HG03108 (cell line): Measurements from ENCODE around the gene WDR91.
"Not testable (repeated sequence)": the region's sequence is repeated elsewhere in the genome, so short reads cannot be mapped to it uniquely, and the experiment has no call there.

Experiments used
- ATAC-seq: cut with Tn5 transposase; IDR thresholded peaks from one replicate; pipeline ENCODE4 v1.9.1; 2021; ENCODE audit warnings: moderate library complexity; ENCODE audit not compliant: unreplicated experiment

WDR91 gene

DNA sequence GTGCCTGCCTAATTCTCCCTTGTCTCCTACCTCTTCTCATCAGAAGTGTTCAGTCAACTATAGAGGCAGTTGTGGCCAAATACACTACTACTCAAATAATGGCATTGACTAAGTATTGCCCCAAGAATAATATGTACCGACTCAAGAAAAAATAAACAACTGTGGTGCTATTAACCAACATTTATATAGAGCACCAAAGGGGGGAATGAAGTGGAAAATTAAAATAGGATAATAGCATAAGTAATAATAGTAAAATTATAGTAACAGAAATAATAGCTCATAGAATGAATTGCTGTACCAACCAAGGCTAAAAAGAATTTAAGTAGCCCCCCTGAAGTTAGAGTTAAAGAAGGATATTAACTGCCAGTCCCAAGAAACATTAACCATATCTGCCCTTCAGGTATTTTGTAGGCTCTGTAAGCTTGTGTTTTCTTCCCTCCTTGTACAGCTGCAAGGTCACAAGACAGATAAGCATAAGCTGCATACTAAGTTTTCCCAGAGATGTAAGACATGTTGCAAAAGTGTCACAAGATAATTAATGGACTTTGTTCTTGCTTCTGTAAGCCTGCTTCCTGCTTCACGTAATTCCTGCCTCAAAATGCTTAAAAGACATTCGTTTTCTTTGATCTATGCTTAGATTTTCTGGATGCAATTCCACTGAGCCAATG lies 29.9 kb downstream of the WDR91 start:
- no peak for ATAC-seq

DNA sequence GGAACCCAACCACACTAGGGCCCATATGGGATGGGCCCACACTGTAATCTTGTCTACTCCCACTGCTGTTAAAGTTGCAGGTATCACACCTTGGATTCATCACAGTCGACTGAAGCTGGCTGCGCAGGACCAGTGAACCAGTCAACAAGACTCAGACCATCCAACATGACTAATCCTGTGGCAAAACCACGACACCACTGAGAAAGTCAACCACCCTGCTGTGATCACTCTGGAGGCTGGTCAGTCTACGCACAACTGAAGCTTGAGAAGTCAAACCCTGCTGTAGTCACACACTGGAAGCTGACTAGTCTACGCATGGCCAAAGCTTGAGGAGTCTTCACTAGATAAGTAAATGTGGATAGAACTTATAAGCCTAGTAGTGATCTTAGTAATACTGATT lies 31.2 kb downstream of the WDR91 start:
- ATAC-seq: no peak

DNA sequence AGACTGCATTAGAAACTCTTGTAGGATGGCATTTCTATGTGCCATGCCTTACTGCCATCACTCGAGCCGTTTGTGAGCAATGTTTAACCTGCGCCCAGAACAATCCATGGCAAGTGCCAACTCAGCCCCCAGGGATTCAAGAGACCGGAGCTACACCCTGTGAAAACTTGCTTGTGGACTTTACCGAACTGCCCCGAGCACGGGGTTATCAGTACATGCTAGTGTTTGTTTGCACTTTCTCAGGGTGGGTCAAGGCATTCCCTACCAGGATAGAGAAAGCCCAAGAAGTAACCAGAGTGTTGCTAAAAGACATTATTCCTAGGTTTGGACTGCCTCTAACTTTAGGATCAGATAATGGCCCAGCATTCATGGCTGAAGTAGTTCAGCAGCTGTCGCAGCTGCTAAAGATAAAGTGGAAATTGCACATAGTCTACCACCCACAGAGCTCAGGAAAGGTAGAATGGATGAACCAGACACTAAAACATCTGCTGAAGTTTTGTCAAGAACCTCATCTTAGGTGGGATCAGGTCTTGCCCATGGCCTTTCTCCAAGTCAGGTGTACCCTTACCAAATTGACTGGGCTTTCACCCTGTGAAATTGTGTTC lies 31.9 kb downstream of the WDR91 start:
- ATAC-seq: no peak

DNA sequence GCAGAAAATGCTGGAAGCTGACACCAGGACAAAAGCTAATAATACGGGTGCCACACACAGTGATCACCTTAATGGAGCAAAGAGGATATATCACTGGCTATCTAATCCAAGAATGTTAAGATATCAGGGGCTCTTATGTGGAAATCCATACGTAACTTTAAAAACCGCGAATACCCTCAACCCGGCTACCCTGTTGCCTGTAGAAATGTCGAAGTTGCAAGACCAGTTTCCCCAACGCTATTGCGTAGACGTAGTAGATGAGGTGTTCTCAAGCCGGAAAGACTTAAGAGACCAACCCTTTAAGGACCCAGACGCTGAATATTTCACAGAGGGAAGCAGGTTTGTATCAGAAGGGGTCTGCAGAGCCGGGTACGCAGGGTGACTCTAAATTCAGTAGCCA lies 33.0 kb downstream of the WDR91 start:
- ATAC-seq: no peak

DNA sequence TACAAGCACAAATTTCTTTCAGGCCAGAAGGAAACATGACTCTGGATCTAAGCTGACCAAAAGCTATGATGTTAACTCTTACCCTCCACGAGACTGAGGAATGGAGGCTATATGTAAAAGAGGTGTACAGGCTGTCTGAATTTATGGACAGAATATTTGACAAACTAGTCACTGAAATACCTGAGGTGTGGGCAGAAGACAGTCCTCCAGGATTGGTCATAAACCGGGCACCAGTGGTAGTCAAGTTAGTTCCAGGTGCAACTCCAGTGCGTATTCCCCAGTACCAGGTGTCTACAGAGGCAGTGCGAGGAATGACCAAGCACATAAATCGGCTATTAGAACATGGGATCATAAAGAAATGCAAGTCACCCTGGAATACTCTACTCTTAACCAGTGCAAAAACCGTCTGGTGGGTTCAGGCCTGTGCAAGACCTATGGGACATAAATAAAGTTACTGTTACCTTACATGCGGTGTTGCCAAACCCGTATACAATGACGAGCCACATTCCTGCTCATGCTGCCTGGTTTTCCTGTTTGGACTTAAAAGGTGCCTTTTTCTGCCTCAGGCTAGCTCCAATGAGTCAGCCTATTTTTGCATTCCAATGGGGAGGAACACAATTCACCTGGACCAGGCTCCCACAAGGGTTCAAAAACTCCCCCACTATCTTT lies 34.2 kb downstream of the WDR91 start:
- no peak for ATAC-seq

- no peak for ATAC-seq
These were observed 35.4 kb downstream of the WDR91 start for GRCh38 chr7:135175931-135176330.

- no peak for ATAC-seq
These were observed 36.4 kb downstream of the WDR91 start for GRCh38 chr7:135174941-135175340.

DNA sequence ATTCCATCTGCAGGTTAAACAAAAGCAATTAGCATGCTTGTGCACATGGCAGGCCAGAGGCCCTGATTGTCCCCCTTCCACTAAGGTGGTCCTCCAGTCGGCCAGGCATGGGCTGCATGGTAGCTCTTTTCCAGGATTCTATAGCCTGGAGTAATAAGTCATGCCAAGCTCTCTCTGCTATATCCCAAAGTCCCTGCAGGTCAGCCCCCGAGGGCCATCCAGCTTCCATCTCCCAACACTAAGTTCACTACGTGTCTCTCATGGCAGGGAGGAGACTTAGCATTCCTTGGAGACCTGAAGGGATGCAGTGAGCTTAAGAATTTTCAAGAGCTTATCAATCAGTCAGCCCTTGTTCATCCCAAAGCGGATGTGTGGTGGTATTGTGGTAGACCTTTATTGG lies 37.4 kb downstream of the WDR91 start:
- ATAC-seq: not testable (repeated sequence)

DNA sequence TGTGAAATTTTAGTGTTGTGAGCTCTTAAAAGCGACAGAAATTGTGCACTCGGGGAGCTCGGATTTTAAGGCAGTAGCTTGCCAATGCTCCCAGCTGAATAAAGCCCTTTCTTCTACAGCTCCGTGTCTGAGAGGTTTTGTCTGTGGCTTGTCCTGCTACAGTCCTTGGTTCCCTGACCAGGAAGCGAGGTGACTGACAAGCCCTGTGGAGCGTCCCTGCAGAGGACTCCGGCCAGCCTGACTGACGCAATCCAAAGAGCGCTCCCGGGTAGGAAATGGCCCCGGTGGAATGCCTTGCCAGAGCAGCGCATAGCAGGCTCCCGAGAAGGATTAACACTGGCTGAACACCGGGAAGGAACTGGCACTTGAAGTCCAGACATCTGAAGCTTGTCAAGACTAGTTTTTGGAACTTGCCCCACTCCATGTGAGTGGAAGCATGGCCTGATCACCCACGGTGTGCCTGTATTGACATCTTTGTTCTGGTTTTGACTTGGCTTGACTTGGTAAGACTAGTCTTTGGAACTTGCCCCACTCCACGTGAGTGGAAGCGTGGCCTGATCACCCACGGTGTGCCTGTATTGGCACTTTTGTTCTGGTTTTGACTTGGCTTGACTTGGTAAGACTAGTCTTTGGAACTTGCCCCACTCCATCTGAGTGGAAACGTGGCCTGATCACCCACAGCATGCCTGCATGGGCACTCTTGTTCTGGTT lies 39.6 kb downstream of the WDR91 start:
- not testable (repeated sequence) for ATAC-seq

DNA sequence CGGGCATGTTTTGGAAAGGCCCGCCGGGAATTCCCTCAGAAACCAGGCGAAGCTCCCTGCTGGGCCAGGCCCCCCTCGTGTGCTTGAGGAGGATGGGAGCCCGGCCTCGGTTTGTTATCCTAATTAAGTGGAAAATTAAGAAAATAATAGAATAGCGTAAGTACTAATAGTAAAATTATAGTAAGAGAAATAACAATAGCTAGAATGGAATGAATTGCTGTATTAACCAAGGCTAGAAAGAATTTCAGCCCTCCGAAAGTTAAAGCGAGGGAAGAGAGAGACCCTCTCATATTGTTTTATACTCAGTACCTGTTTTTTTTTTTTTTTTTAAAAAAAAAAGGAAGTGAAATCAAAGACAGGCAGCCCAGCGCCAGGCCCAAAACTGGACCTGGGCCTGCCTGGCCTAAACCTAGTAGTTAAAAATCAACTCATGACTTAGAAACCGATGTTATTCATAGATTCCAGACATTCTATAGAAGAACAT lies 40.3 kb downstream of the WDR91 start:
- peak; percentile 25 for ATAC-seq

DNA sequence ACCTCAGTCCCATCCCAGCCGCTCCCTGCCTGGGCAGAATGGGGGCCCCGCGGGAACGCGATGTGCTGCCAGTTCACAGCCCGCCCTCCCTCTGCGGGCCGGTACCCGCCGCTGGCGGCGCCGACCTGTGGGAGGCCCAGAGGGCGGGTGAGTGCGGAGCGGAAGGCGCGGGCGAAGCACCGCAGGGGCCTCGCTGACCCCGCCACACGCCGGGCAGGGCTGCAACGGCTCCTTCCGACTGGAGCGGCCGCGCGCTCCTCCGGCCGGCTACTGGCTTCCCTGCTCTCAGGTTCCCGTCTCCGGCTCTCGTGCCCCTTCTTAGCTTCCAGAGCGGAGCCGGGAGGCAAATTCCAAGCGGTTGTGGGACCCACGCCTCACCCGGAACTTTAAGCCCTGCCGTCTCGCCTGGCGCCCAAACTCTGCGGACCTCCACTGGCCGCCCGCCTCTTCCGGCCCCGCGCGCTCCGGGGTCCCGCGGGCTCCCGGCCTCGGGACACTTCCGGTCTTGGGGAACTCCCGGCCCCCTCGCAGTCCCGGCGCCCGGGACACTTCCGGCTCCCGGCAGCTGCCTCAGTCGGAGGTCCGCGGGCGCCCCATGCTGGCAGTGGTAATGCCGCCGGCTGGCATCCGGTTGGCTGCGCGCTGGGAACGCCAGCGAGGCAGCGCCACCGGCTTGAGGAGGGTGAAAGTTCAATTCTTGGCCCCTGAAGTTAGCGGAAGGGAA lies 40.9 kb downstream of the WDR91 start, which contains the start of gene CYREN:
Gene CYREN (minus strand): TSS at position 434 of the 724 bp plus-strand sequence. CDS start 1,785 bp downstream, outside the sequence.
- peak; percentile 65 for ATAC-seq

- ATAC-seq: no peak
These were observed 41.4 kb downstream of the WDR91 start for GRCh38 chr7:135169964-135170273.

- ATAC-seq: peak; percentile 32
These were observed 42.0 kb downstream of the WDR91 start for GRCh38 chr7:135169141-135169963.

- ATAC-seq: no peak
These were observed 42.7 kb downstream of the WDR91 start for GRCh38 chr7:135168489-135169140.

- ATAC-seq: no peak
These were observed 43.3 kb downstream of the WDR91 start for GRCh38 chr7:135168001-135168400.

GRCh38 chr7:135167365-135167917 lies 43.9 kb downstream of the WDR91 start:
- no peak for ATAC-seq

GRCh38 chr7:135166338-135166990 lies 44.9 kb downstream of the WDR91 start:
- ATAC-seq: no peak

DNA sequence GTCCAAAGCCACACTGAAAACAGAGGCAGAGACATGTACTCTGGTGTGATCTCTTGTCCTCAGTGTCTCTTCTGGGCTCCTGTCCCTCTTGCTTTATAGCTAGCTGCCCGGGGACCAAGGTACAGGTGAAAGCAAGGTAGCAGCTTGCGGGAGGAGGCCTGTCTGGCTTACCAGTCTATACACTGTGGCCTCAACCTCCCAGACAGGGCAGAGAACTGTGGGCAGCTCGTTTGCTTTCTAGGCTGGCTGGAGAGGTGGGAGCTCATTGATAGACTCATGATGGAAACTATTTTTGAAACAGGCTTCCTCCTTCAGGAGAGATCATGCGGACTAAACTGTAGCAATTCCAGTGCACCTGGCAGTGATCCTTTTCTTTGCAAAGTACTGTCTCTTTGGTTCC lies 45.5 kb downstream of the WDR91 start:
- no peak for ATAC-seq
